ENCODE measurements around the gene ASAP3.
"Not testable (repeated sequence)": the region's sequence is repeated elsewhere in the genome, so short reads cannot be mapped to it uniquely, and the experiment has no call there.

GRCh38 chr1:23504156-23504555, 20.2 kb upstream of the ASAP3 start:
- TF ChIP-seq ZNF565 (CRISPR knock-in tag; conservative IDR thresholded peaks at IDR 0.05; ENCODE audit: low read depth); ARNTL (CRISPR knock-in tag; IDR thresholded peaks at IDR 0.05; ENCODE audit: borderline replicate concordance, low read depth); CREB5 (CRISPR knock-in tag; IDR thresholded peaks at IDR 0.05; ENCODE audit: low read depth); GLIS3 (CRISPR knock-in tag; IDR thresholded peaks at IDR 0.05); ZNF8 (CRISPR knock-in tag; IDR thresholded peaks at IDR 0.05); ZFP30 (CRISPR knock-in tag; IDR thresholded peaks at IDR 0.05); RARB (CRISPR knock-in tag; IDR thresholded peaks at IDR 0.05); TOX (CRISPR knock-in tag; IDR thresholded peaks at IDR 0.05; ENCODE audit: borderline replicate concordance); BACH2 (CRISPR knock-in tag; IDR thresholded peaks at IDR 0.05; ENCODE audit: borderline replicate concordance); ZFP3 (CRISPR knock-in tag; IDR thresholded peaks at IDR 0.05): not testable (repeated sequence)
- TF ChIP-seq, protein P1, sequence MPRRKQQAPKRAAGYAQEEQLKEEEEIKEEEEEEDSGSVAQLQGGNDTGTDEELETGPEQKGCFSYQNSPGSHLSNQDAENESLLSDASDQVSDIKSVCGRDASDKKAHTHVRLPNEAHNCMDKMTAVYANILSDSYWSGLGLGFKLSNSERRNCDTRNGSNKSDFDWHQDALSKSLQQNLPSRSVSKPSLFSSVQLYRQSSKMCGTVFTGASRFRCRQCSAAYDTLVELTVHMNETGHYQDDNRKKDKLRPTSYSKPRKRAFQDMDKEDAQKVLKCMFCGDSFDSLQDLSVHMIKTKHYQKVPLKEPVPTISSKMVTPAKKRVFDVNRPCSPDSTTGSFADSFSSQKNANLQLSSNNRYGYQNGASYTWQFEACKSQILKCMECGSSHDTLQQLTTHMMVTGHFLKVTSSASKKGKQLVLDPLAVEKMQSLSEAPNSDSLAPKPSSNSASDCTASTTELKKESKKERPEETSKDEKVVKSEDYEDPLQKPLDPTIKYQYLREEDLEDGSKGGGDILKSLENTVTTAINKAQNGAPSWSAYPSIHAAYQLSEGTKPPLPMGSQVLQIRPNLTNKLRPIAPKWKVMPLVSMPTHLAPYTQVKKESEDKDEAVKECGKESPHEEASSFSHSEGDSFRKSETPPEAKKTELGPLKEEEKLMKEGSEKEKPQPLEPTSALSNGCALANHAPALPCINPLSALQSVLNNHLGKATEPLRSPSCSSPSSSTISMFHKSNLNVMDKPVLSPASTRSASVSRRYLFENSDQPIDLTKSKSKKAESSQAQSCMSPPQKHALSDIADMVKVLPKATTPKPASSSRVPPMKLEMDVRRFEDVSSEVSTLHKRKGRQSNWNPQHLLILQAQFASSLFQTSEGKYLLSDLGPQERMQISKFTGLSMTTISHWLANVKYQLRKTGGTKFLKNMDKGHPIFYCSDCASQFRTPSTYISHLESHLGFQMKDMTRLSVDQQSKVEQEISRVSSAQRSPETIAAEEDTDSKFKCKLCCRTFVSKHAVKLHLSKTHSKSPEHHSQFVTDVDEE (CRISPR knock-in tag; IDR thresholded peaks at IDR 0.05) = not testable (repeated sequence)
- TF ChIP-seq, protein P2, sequence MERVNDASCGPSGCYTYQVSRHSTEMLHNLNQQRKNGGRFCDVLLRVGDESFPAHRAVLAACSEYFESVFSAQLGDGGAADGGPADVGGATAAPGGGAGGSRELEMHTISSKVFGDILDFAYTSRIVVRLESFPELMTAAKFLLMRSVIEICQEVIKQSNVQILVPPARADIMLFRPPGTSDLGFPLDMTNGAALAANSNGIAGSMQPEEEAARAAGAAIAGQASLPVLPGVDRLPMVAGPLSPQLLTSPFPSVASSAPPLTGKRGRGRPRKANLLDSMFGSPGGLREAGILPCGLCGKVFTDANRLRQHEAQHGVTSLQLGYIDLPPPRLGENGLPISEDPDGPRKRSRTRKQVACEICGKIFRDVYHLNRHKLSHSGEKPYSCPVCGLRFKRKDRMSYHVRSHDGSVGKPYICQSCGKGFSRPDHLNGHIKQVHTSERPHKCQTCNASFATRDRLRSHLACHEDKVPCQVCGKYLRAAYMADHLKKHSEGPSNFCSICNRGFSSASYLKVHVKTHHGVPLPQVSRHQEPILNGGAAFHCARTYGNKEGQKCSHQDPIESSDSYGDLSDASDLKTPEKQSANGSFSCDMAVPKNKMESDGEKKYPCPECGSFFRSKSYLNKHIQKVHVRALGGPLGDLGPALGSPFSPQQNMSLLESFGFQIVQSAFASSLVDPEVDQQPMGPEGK (CRISPR knock-in tag; IDR thresholded peaks at IDR 0.05; ENCODE audit: borderline replicate concordance) = not testable (repeated sequence)
